Stimulated activated CD4-positive, alpha-beta T cell treated with anti-CD3 and anti-CD28 coated beads, TNF-alpha, amount 100 ng/mL, for 24 hours (primary cell): Measurements from ENCODE around the gene IGSF23.
"Not testable (repeated sequence)": the region's sequence is repeated elsewhere in the genome, so short reads cannot be mapped to it uniquely, and the experiment has no call there.

Experiments
- DNase-seq, 3 experiments: peaks; one replicate each; pipeline ENCODE4 v3.0.0-alpha.2; 2020; ENCODE audit warnings: low read depth in 3 of 3

The IGSF23 gene

GRCh38 chr19:44611812-44612295 is 1.5 kb upstream of the IGSF23 start:
- no peak for DNase-seq

DNA sequence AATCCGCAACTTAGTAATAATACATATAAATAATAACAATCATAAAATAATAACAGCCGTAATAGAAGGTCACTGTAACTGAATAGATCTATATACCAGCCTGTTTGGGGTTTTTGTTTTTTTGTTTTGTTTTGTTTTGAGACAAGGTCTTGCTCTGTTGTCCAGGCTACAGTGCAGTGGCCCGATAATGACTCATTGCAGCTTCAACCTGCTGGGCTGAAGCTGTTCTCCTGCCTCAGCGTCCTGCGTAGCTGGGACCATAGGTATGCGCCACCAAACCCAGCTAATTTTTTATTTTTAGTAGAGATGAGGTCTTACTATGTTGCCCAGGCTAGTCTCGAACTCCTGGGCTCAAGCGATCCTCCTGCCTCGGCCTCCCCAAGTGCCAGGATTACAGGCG is 950 bp downstream of the IGSF23 start:
- DNase-seq, result no peak

GRCh38 chr19:44615863-44616247 is 2.5 kb downstream of the IGSF23 start:
- no peak for DNase-seq

- DNase-seq, result no peak
These were observed 3.9 kb downstream of the IGSF23 start for GRCh38 chr19:44617110-44617880.

- DNase-seq, result no peak
These were observed 5.4 kb downstream of the IGSF23 start for GRCh38 chr19:44618640-44619357.

DNA sequence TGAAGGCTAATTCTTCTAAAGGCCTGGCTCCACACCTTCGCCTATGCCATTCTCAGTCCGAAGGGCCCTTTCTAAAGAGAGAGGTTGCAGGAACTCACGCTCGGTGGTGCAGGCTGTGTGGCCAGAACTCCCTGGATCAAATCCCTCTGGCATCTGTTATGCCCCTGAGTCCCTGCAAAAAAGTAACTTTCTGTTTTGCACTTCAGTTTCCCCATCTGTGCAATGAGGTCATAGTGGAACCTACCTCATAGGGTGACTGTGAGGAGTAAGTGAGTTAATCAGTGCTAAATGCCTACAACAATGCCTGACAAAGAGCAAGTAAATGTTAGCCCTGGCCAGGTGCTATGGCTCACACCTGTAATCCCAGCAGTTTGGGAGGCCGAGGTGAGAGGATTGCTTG is 7.3 kb downstream of the IGSF23 start:
- DNase-seq, result no peak

GRCh38 chr19:44621367-44621766 is 8.0 kb downstream of the IGSF23 start:
- no peak for DNase-seq

- no peak for DNase-seq
These were observed 9.7 kb downstream of the IGSF23 start for GRCh38 chr19:44623080-44623479.

DNA sequence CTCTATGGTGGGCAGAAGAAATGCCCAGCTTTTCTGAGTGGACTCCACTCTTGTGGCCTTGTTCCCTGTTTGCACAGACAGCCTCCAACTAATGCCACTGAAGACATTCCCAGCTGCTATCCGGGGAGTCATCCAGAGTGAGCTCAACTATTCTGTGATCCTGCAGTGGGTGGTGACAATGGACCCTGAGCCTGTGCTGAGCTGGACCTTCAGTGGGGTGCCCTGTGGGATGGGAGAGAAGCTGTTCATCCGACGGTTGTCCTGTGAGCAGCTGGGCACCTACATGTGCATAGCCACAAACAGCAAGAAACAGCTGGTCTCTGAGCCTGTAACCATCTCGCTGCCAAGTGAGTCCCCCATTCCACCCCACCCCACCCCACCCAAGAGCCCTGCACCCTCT is 10.3 kb downstream of the IGSF23 start:
- DNase-seq, result no peak

- DNase-seq, result no peak
These were observed 11.5 kb downstream of the IGSF23 start for GRCh38 chr19:44624840-44625354.

DNA sequence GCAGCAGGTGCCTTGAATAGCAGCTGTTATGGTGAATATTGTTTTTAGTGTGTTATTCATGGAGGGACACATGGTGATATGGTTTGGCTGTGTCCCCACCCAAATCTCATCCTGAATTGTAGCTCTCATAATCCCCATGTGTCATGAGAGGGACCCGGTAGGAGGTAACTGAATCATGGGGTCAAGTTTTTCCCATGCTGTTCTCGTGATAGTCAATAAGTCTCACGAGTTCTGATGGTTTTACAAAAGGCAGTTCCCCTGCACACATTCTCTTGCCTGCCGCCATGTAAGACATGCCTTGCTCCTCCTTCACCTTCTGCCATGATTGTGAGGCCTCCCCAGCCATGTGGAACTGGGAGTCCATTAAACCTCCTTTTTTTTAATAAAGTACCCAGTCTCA is 12.3 kb downstream of the IGSF23 start:
- not testable (repeated sequence) for DNase-seq

- DNase-seq, result no peak
These were observed 12.8 kb downstream of the IGSF23 start for GRCh38 chr19:44626048-44626624.

DNA sequence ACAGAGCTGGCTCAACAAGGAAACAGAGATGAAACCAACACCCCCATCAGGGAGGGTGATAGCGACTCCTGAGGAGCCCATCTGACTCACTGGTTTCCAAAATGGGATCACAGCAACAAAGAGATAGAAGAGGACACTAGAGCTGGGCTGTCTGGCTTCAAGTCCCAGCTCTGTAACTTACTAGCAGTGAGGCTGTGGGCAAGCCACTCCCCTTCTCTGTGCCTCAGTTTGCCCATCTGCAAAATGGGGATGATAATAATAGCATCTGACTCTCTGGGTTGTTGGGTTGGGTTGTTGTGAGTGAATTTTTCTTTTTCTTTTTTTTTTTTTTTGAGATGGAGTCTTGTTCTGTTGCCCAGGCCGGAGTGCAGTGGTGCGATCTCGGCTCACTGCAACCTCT is 14.3 kb downstream of the IGSF23 start:
- DNase-seq, result no peak

- DNase-seq, result no peak
These were observed 15.4 kb downstream of the IGSF23 start for GRCh38 chr19:44628793-44629192.

DNA sequence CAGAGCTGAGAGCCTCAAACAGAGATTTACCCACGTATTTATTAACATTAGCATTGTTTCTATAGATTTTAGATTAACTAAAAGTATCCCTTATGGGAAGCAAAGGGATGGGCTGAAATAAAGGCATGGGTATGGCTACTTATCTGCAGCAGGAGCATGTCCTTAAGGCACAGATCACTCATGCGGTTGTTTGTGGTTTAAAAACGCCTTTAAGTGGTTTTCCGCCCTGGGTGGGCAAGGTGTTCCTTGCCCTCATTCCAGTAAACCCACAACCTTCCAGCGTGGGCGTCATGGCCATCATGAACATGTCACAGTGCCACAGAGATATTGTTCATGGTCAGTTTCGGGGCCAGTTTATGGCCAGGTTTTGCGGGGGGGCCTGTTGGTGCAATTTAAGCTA is 18.2 kb downstream of the IGSF23 start:
- not testable (repeated sequence) for DNase-seq

- not testable (repeated sequence) for DNase-seq
These were observed 20.7 kb downstream of the IGSF23 start for GRCh38 chr19:44634058-44634457.

DNA sequence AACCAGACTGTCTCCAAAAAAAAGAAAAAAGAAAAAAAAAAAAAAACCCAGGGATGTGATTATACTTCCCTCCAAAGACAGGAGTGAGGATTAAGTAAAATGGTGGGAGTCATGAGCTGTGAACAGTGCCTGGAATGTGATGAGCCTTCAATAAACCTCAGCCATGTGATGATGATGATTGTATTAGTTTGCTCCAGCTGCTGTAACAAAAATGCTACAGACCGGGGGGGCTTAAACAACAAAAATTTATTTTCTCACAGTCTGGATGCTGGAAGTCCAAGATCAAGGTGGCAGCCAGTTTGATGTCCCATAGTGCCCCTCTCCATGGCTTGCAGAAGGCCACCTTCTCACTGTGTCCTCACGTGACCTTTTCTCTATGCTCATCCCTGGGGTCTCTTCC is 21.4 kb downstream of the IGSF23 start:
- no peak for DNase-seq

GRCh38 chr19:44635581-44636438 is 22.4 kb downstream of the IGSF23 start:
- DNase-seq, result no peak

- no peak for DNase-seq
These were observed 23.4 kb downstream of the IGSF23 start for GRCh38 chr19:44636439-44637389.

DNA sequence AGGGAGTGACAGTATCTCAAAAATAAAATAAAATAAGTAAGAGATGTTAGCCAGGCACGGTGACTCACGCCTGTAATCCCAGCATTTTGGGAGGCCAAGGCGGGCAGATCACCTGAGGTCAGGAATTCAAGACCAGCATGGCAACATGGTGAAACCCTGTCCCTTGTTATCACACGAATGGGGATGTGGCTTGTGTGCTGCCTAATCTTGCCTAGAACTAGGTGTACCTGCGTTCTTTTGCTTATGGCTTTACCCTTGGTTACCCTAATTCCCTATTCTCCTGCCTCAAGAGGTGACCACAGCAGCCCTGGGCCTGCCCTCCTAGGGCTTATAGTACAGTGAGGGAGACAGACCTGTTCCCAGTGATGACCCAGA is 24.0 kb downstream of the IGSF23 start:
- no peak for DNase-seq

- DNase-seq, result no peak
These were observed 27.2 kb downstream of the IGSF23 start for GRCh38 chr19:44640518-44640917.
